CD4-positive, alpha-beta T cell treated with Interleukin-1 beta for 1 hour (primary cell): ENCODE measurements around the gene MUC6.

ENCODE experiments used
- DNase-seq, 2 donors: peaks; one replicate each; pipeline ENCODE4 v3.0.0-alpha.2; 2020 to 2022

The MUC6 gene

GRCh38 chr11:1072821-1073231 is 36.3 kb upstream of the MUC6 start:
- no peak for DNase-seq

- DNase-seq, result no peak
Measured at GRCh38 chr11:1072116-1072820, 35.8 kb upstream of the MUC6 start.

- no peak for DNase-seq
Measured at GRCh38 chr11:1071571-1072115, 35.1 kb upstream of the MUC6 start.

- no peak for DNase-seq
Measured at GRCh38 chr11:1070594-1071462, 34.3 kb upstream of the MUC6 start.

- no peak for DNase-seq
Measured at GRCh38 chr11:1069740-1070139, 33.2 kb upstream of the MUC6 start.

- no peak for DNase-seq
Measured at GRCh38 chr11:1067812-1068496, 31.4 kb upstream of the MUC6 start.

GRCh38 chr11:1064167-1064566 is 27.6 kb upstream of the MUC6 start:
- no peak for DNase-seq

- DNase-seq, result no peak
Measured at GRCh38 chr11:1062075-1062820, 25.7 kb upstream of the MUC6 start.

- no peak for DNase-seq
Measured at GRCh38 chr11:1060852-1061616, 24.5 kb upstream of the MUC6 start.

- no peak for DNase-seq
Measured at GRCh38 chr11:1060410-1060809, 23.9 kb upstream of the MUC6 start.

GRCh38 chr11:1059759-1060158 is 23.2 kb upstream of the MUC6 start:
- no peak for DNase-seq

- no peak for DNase-seq
Measured at GRCh38 chr11:1057806-1058205, 21.3 kb upstream of the MUC6 start.

GRCh38 chr11:1055990-1056771 is 19.7 kb upstream of the MUC6 start:
- DNase-seq, result no peak

GRCh38 chr11:1055109-1055703 is 18.7 kb upstream of the MUC6 start:
- DNase-seq, result no peak

GRCh38 chr11:1054143-1055108 is 17.9 kb upstream of the MUC6 start:
- DNase-seq, result no peak

GRCh38 chr11:1053121-1053901 is 16.8 kb upstream of the MUC6 start:
- no peak for DNase-seq

GRCh38 chr11:1052133-1053011 is 15.9 kb upstream of the MUC6 start:
- no peak for DNase-seq
